GM21717 (cell line): ENCODE results near the gene KLHL7.
"Not testable (repeated sequence)": the region's sequence is repeated elsewhere in the genome, so short reads cannot be mapped to it uniquely, and the experiment has no call there.

ENCODE experiments used
- ATAC-seq: cut with Tn5 transposase; IDR thresholded peaks from one replicate; pipeline ENCODE4 v1.9.1; 2021; ENCODE audit warnings: mild to moderate bottlenecking, moderate library complexity; ENCODE audit not compliant: unreplicated experiment

Gene KLHL7

GRCh38 chr7:23212395-23212794 is 106.8 kb downstream of the KLHL7 start:
- no peak for ATAC-seq

GRCh38 chr7:23212841-23213240 is 107.3 kb downstream of the KLHL7 start:
- ATAC-seq, result no peak

- ATAC-seq, result no peak
Observed at GRCh38 chr7:23213755-23214154, 108.2 kb downstream of the KLHL7 start.

GRCh38 chr7:23214423-23214822 is 108.8 kb downstream of the KLHL7 start:
- ATAC-seq, result no peak

- no peak for ATAC-seq
Observed at GRCh38 chr7:23214938-23215337, 109.4 kb downstream of the KLHL7 start.

- no peak for ATAC-seq
Observed at GRCh38 chr7:23216021-23216420, 110.4 kb downstream of the KLHL7 start.

- no peak for ATAC-seq
Observed at GRCh38 chr7:23218196-23218595, 112.6 kb downstream of the KLHL7 start.

- no peak for ATAC-seq
Observed at GRCh38 chr7:23220690-23221305, 115.2 kb downstream of the KLHL7 start.

GRCh38 chr7:23222439-23223030 is 117.0 kb downstream of the KLHL7 start:
- no peak for ATAC-seq

- not testable (repeated sequence) for ATAC-seq
Observed at GRCh38 chr7:23224364-23224763, 118.8 kb downstream of the KLHL7 start.

- ATAC-seq, result no peak
Observed at GRCh38 chr7:23226844-23227450, 121.4 kb downstream of the KLHL7 start.
